Superior temporal gyrus (tissue), 1 donor: ENCODE results near the gene ZBTB44.
"Not testable (repeated sequence)": the region's sequence is repeated elsewhere in the genome, so short reads cannot be mapped to it uniquely, and the experiment has no call there.

Experiments used
- DNase-seq: peaks from one replicate; pipeline ENCODE4 v3.0.0-alpha.2; 2016; ENCODE audit errors: extremely low spot score

ZBTB44 gene

DNA sequence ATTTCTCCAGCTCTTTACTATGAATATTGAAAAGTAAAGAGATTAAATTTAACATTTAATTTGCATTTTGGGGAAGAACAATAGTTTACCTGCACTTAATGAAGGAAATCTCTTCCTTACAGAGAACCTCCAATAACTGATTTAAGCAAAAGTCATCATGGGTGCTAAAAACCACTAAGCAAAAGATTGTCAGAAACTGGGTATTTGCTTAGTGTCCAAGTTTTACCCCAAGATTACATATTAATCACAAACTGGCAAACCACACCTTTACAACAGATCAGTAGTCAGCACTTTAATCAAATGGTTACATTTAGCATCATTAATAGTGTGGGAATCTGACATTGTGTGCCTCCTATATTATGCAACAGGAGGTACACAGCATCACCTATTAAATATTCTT lies 2.7 kb downstream of the ZBTB44 start:
- DNase-seq = no peak

DNA sequence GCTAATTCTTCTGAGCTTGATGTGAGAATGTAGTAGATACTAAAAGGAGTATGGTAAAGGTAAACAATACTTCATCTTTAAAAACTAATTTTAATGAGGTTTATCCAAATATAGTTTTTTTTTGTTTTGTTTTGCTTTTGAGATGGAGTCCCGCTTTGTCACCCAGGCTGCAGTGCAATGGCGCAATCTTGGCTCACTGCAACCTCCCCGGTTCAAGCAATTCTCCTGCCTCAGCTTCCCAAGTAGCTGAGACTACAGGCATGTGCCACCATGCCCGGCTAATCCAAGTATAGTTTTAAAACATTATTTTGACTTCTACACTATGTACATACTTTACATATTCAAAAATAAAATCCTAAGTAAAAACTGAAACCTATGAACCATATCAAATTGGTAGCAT lies 4.1 kb downstream of the ZBTB44 start:
- no peak for DNase-seq

DNA sequence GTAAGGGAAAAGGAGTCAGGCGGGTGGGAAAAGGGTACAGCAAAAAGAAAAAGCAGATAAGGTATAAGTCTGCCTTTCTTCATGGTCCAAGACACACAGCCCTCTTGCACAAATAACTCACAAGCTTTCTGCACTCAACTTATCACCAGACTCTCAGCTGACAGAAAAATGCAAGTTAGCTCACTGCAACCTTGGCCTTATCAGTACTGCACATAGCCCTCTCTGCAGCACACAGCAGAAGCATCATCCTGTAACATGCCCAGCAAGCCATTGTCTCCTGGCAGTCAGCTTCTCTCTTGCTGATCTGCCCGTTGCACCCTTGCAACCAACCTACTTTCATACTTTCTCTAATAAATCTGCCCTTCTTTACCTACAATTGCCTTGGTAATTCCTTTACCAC lies 5.8 kb downstream of the ZBTB44 start:
- DNase-seq = no peak

DNA sequence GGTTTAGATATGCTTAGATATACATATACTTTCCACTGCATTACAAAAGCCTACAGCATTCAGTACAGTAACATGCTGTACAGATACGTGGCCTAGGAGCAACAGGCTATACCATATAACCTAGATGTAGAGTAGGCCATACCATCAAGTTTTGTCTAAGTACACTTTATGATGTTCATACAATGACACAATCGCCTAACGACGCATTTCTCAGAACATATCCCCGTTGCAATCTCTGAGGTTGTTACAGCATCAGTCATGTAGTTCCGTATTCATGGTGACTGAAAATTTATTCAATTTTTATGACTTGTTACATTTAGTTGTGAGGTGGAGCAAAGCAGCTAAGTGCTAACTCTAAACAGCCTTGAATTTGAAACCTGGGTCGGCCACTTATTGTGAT lies 6.7 kb downstream of the ZBTB44 start:
- DNase-seq = no peak

DNA sequence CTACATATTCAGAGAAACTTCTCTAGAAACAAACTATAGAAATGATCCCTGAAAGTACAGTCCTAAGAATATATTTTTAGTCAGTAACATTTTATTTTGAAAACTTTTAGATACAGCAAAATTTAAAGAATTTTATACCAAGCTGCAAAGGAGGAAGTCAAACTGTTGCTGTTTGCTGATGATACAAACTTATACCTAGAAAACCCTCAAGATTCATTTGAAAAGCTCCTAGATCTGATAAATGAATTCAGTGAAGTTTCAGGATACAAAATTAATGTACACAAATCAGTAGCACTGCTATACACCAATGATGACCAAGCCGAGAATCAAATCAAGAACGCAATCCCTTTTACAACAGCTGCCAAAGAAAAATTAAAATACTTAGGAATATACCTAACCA lies 10.1 kb downstream of the ZBTB44 start:
- no peak for DNase-seq

DNA sequence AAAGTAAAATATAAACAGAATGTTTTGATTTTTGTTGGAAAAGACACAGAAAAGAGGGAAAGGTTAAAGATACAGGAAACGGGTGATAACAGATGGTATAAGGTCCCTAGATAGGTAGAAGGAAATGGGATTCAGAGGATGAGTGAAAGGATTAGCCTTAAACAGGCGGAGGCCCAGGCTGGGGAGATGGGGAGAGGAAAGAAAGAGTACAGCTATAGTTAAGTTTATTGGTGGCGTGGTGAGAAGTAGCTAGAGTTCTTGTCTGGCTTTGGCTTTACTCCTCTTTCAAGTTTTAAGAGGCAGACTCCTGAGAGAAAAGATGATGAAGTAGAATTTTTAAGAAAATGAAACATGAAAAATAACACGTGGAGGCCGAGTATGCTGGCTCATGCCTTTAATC lies 13.7 kb downstream of the ZBTB44 start:
- DNase-seq = no peak

DNA sequence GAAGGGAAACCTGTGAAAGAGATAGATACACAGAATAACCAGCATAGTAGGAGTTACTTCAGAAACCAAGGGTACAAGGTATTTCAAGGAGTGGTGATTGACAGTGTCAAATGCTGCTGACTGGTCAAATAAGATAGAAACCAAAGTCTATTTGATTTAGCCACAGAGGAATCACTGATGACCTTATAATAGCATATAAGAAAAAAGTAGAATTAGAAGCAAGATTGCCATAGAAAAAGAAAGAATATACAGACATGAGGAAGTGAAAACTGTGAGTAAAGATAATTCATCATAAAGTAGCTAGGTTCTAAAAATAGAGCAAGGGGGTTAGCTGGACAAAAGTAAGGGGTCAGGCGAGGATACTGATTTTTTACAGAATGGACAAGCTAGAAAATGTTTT lies 14.2 kb downstream of the ZBTB44 start:
- no peak for DNase-seq

DNA sequence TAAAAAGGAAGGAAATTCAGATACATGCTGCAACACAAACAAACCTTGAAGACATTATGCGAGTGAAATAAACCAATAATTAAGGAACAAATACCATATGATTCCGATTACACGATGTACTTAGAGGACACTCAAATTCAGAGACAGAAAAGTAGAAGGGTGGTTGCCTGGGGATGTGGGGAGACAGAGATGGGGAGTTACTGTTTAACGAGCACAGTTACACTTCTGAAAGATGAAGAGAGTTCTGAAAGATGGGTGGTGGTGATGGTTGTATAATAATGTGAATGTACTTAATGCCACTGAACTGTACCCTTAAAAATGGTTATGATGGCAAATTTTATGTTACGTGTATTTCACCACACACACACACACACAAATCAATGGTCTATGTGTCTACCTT lies 14.7 kb downstream of the ZBTB44 start:
- DNase-seq = no peak

DNA sequence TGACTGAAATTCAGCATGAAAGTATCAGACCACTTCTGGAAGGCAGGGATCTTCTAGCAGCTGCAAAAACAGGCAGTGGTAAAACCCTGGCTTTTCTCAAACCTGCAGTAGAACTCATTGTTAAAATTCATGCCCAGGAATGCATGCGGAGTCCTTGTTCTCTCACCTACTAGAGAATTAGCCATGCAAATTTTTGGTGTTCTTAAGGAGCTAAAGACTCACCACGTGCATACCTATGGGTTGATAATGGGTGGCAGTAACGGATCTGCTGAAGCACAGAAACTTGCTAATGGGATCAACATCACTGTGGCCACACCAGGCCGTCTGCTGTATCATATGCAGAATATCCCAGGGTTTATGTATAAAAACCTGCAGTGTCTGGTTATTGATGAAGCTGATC lies 19.1 kb downstream of the ZBTB44 start:
- DNase-seq = no peak

DNA sequence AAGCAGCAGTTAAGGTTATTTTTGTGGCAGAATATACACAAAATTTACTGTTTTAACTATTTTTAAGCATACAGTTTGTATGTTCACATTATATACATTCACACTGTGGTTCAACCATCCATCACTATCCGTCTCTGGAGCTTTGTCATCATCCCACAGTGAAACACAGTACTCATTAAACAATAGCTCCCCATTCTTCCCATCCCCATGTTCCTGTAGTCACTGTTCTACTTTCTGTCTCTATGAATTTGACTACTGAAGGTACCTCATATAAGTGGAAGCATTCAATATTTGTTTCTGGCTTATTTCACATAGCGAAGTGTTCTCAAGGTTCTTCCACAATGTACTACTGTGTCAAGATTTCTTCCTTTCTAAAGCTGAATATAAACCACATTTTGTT lies 32.6 kb downstream of the ZBTB44 start:
- DNase-seq = peak; percentile 32

DNA sequence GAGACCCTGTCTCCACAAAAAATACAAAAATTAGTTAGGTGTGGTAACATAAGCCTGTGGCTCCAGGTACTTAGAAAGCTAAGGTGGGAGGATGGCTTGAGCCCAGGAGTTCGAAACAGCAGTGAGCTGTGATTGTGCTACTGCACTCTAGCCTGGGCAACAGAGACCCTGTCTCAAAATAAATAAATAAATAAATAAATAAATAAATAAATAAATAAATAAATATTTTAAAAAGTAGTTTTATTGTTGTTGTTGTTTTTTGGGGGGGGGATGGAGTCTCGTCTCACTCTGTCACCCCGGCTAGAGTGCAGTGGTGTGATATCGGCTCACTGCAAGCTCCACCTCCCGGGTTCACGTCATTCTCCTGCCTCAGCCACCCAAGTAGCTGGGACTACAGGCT lies 33.4 kb downstream of the ZBTB44 start:
- not testable (repeated sequence) for DNase-seq

DNA sequence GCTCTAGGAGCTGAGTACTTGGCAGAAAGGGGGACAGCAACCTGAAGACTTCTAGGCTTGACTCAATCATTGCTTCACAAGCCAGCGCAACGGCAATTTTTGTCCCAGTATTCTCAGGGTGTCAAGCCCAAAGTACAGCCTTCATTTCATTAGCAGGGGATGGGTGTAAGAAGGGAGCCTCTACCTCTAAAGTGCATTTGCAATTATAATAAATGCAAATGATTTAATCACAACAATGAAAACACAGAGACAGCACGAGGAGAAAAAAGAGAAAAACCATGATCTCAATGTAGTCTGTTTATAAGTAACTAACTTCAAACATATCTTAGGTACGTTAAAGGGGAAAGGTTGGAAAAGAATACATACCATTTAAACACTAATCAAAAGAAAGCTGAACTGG lies 34.7 kb downstream of the ZBTB44 start:
- no peak for DNase-seq

DNA sequence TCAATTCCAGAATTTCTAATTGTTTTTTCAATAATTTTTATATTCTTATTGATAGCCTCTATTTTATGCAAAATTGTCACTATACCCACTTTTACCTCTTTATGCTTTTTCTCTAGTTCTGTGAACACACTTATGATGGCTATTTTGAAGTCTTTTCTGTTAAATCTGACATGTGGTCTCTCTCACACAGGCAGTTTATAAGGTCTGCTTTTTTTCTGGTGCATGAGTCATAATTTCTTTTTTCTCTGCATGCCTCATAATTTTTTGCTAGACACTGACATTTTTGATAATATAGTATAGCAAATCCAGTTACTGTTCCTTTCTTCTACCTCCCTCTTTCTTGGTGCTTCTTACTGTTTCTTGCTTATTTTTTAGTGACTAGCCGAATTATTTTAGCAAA lies 36.0 kb downstream of the ZBTB44 start:
- no peak for DNase-seq

DNA sequence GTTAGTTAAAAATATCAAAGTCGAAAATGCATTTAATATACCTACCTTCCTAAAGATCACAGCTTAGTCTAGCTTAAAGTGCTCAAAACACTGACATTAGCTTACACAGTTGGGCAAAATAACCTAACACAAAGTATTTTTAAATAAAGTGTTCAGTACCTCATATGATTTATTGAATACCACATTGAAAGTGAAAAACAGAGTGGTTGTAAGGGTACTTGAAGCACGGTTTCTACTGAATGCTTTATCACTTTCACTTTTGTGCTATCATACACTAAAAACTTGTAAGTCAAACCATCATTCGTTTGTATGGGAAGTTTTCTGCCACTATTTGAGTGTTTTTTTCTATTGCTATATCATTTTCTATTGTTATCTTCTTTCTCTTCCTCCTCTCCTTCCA lies 36.6 kb downstream of the ZBTB44 start:
- no peak for DNase-seq

DNA sequence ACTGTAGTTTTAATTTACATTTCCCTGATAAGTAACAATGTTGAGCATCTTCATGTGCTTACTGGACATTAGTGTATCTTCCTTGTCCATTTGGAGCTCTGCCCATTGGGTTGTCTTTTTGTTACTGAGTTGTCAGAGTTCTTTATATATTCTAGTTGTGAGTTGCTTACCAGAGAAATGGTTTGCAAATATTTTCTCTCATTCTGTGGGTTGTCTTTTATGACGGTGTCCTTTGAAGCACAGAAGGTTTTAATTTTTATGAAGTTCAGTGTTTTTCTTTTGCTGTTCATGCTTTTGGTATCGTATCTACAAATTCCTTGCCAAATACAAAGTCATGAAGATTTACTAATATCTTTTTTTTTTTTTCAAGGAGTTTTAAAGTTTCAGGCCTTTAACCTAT lies 42.4 kb downstream of the ZBTB44 start:
- DNase-seq = no peak

DNA sequence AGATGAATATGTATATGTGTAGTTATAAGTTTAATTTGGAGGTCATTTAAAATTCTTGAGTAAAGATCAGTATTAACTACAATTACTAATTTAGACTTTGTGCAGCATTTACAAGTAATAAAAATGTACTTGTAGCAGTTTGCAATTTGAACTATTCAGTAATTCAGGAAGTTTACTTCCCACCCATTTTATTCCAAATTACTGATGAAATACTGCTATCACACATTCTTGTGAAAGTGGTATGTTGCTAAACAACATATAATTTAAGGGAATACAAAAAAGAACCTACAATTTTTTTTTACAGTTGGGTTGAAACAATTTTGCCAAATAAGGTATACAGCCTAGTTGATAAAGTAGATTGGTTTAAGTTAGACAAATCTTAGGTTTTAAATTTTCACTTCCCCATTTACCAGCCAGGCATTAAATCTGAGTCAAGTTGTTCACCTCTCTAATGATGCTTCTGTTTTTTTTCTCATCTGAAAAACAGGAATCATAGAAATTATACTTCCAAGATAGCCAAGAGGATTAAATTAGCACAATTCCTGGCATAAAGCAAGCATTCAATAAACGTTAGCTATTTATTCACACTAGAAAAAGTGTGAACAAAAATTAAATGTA lies 45.3 kb downstream of the ZBTB44 start:
- no peak for DNase-seq

DNA sequence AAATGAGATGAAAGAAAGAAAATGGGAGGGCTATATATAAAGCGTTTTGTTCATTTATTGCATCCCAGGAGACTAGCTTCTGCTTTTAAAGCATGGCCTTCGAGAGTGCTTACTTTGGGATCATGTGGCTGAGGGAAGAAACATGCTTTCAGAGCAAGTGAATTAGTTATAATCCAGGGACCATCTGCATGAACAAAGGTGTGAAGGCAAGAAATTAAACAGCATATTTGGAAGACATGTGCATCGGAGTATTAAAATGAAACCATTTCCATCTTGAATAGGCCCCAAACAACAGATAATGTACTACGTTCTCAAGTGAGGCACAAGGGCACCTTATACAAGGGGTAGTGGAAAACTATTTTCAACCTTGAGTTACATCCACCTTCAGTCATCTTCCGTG lies 51.4 kb downstream of the ZBTB44 start:
- no peak for DNase-seq

DNA sequence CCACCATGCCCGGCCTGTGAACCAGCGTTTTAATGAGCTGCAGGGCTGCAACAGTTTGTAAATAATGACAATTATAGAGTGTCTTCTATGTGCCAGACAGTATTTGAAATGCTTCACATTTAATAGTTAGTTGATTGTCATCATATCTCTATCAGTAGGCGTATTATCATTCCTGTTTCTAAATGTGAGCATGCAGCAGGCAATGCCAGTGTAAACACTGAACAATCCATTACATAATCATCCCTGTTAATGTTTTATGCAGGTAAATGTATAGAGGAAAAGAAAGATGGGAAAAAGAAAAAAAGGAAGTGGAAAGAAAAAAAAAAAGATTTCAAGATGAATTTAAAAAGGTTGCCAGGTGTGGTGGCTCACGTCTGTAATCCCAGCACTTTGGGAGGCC lies 52.3 kb downstream of the ZBTB44 start:
- no peak for DNase-seq

DNA sequence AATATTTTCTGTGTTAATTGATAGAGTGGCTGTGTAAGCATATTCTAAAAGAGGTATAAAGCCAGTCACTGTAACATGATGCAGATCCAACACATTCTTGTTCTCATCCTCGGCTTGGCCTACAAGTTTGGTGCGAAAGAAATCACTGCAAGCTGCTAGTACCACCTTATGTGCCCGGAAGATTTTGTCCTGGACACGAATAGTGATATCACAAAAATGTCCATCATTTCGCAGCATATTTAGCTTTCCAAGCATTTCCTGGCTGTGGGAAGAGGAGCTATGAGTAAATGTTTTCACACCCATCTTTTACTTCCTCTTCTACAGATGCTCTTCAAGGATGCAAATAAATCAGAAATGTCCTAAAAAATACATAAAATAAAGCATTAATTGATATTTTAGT lies 53.1 kb downstream of the ZBTB44 start:
- peak; percentile 65 for DNase-seq

DNA sequence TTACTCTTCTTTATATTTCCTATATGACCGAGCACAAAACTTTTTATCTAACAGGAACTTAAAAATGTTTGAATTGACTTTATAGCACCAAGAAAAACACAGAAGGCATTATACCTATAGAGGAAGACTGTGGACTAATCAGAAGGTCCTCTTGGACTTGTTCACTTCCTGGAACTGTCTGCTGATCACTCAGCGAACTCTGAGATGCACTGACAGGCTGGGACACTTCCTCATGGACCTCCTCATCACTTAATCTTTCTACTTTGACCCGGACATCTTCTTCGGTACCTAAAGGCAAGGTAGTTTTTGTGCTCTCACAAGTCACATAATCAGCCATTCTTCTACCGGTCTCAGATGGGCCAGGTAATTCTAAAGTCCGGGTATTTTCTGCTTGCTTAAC lies 54.0 kb downstream of the ZBTB44 start:
- DNase-seq = no peak

DNA sequence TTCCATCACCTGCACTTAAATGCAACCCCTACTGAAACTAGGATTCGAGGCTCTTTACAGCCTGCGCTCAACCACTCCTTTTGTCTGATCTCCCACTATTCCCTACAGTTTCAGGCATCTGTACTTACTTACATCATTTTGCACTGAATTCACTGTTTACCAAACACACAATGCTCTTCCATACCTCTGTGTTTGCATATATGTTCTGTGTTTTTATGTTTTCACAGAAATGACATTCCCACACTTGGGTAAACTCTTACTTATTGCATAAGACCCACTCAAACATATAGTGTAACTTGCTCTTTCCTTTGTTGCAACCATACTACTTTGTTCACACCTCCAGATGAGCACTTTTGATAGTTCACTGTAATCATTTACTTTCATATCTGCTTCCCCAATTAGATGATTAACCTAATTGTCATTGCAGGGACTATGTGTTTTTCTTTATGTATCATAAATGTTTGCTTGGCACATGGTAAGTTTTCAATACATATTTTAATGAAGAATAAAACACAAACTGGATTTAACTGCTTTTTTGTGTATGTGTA lies 54.6 kb downstream of the ZBTB44 start:
- no peak for DNase-seq

DNA sequence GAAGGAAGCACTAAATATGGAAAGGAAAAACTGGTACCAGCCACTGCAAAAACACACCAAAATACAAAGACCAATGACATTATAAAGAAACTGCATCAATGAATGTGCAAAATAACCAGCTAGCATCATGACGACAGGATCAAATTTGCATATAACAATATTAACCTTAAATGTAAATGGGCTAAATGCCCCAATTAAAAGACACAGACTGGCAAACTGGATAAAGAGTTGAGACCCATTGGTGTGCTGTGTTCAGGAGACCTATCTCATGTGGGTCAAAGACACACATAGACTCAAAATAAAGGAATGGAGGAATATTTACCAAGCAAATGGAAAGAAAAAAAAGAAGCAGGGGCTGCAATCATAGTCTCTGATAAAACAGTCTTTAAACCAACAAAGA lies 63.0 kb downstream of the ZBTB44 start:
- DNase-seq = not testable (repeated sequence)

DNA sequence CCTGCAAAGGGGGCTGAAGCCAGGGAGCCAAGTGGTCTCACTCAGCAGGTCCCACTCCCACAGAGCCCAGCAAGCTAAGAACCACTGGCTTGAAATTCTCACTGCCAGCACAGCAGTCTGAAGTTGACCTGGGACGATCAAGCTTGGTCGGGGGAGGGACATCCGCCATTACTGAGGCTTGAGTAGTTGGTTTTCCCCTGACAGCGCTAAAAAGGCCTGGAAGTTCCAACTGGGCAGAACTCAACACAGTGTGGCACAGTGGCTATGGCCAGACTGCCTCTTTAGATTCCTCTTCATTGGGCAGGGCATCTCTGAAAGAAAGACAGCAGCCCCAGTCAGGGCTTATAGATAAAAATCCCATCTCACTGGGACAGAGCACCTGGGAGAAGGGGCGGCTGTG lies 64.8 kb downstream of the ZBTB44 start:
- not testable (repeated sequence) for DNase-seq

DNA sequence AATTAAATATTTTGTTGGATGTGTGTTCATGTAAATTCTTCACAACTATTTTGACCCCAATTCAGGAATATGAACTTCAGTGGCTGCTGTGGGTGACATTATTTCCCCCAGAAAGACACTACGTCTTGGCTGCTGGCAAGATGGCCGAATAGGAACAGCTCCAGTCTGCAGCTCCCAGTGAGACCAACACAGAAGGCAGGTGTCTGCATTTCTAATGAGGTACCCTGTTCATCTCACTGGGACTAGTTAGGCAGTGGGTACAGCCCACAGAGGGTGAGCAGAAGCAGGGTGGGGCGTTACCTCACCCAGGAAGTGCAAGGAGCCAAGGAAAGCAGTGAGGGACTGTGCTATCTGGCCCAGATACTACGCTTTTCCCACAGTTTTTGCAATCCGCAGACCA lies 65.3 kb downstream of the ZBTB44 start:
- no peak for DNase-seq
